HL-60 (cell line): Measurements from ENCODE around the gene WFDC8.

ENCODE experiments used
- DNase-seq, 2 experiments: peaks; one replicate each; pipeline ENCODE4 v3.0.0-alpha.2; 2010 to 2020; ENCODE audit warnings: low read depth in 1 of 2, low spot score in 1 of 2
- H3K27ac ChIP-seq: fragments of 250-450 bp; sonication (Bioruptor Pico); replicated peaks from 2 replicates; pipeline ENCODE4 v1.5.1; 2020; ENCODE audit warnings: mild to moderate bottlenecking, moderate library complexity
- H3K27me3 ChIP-seq: fragments of 250-450 bp; sonication (Bioruptor Pico); 2 replicates; pipeline ENCODE4 v1.5.1; 2021; ENCODE audit warnings: mild to moderate bottlenecking, moderate library complexity; ENCODE audit not compliant: insufficient read depth, poor library complexity, severe bottlenecking
- H3K4me3 ChIP-seq: replicated peaks from 2 replicates; pipeline ENCODE4 v1.5.1; 2011; ENCODE audit warnings: mild to moderate bottlenecking, control low read depth, low read length; ENCODE audit not compliant: insufficient read depth
- CTCF ChIP-seq: IDR thresholded peaks from one replicate; pipeline ENCODE4 v1.5.1; 2011; ENCODE audit warnings: low read length, control low read depth, inconsistent platforms; ENCODE audit not compliant: insufficient read depth
- GABPA ChIP-seq: IDR thresholded peaks from 2 replicates; pipeline ENCODE4 v1.6.1; 2012; ENCODE audit warnings: low read depth
- POLR2AphosphoS5 ChIP-seq: IDR thresholded peaks from 2 replicates; pipeline ENCODE4 v1.6.1; 2012; ENCODE audit warnings: low read depth
- REST ChIP-seq: IDR thresholded peaks from 2 replicates; pipeline ENCODE4 v1.6.1; 2012; ENCODE audit warnings: low read depth; ENCODE audit not compliant: insufficient replicate concordance
- SPI1 ChIP-seq: IDR thresholded peaks from 2 replicates; pipeline ENCODE4 v1.6.1; 2012; ENCODE audit warnings: low read depth, mild to moderate bottlenecking, borderline replicate concordance

WFDC8 gene

DNA sequence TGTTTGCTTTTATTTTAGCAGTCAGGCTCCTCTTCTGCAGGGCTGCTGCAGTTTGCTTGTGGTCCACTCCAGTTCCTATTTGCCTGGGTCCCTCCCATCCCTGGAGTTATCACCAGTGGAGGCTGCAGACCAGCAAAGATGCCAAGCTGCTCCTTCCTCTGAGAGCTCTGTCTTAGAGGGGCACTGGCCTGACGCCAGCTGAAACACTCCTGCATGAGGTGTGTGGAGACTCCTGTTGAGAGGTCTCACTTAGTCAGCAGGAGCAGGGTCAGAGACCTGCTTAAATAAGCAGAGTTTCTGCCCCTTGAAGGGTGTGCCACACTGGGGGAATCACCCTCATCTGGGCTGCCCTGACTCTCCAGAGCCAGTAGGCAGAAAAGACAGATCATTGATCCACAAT is 16.2 kb upstream of the WFDC8 start:
- H3K27me3 ChIP-seq = no peaks in the 10 kb centered on the region

GRCh38 chr20:45593498-45593897 is 14.4 kb upstream of the WFDC8 start:
- Histone ChIP-seq H3K27me3 (no peaks in the 10 kb centered on the region), H3K27ac (no peak overlapping the region), H3K4me3 (no peak overlapping the region)
- TF ChIP-seq POLR2AphosphoS5 = no peak
- no peak for TF ChIP-seq GABPA
- no peak for TF ChIP-seq CTCF
- no peak for TF ChIP-seq SPI1
- no peak for TF ChIP-seq REST
- DNase-seq = no peak

More for the DNA sequence above, 16.2 kb upstream of the WFDC8 start:
- Histone ChIP-seq H3K4me3 (no peak overlapping the region), H3K27ac (no peak overlapping the region)
- no peak for DNase-seq
- TF ChIP-seq SPI1 (no peak), POLR2AphosphoS5 (no peak), CTCF (no peak)

DNA sequence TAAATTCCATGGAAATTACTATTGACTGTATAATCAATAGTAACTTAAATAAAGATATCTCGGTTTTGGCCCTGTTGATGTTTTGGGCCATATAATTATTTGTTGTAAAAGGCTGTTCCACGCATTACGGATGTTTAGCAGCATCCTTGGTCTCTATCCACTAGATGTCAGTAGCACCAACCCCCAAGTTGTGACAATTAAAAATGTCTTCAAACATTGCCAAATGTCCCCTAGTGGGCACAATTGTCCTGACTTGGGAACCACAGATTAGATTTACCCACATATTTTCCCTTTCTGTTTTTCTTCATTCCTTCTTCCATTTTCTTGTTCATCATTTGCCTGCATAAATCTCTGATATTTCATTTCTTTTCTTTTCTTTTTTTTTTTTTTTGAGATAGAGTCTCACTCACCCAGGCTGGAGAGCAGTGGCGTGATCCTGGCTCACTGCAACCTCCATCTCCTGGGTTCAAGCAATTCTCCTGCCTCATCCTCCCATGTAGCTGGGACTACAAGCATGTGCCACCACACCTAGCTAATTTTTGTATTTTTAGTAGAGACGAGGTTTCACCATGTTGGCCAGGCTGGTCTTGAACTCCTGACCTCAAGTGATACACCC is 13.6 kb upstream of the WFDC8 start:
- TF ChIP-seq SPI1 (no peak), REST (no peak), CTCF (peak; percentile 70)
- H3K27me3 ChIP-seq = no peaks in the 10 kb centered on the region
- peak; percentile 23 to 63 for DNase-seq
- H3K27ac ChIP-seq = no peak overlapping the region
- H3K4me3 ChIP-seq = no peak overlapping the region

DNA sequence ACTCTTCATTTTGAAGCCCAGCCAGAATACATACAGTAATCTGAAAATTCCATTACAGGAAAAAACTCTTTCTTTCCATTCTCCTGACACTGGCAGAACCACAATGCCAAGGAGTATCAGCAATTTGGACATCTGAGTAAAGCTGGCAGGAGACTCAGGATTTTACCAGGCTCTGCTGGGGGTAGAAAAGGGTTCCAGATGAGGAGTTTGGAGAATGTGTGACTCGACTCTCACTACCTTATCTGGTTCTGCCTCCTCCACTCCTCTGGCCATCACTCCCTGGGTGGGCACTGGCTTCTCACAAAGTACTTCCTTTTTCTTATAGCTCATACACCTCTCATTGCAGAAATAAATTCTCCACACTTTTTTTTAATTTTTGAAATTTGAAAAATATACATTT is 10.6 kb upstream of the WFDC8 start:
- no peaks in the 10 kb centered on the region for H3K27me3 ChIP-seq
- DNase-seq = no peak
- no peak overlapping the region for H3K4me3 ChIP-seq
- no peak for TF ChIP-seq CTCF
- H3K27ac ChIP-seq = no peak overlapping the region
